ENCODE results near the gene PLCB4.

GRCh38 chr20:9518576-9519175 lies 449.8 kb downstream of the PLCB4 start:
- TF ChIP-seq CTCF (IDR thresholded peaks at IDR 0.05; ENCODE audit: insufficient read depth, low read length) (no peak), REST (IDR thresholded peaks at IDR 0.05; ENCODE audit: insufficient replicate concordance, low read depth) (no peak), POLR2AphosphoS5 (IDR thresholded peaks at IDR 0.05; ENCODE audit: low read depth) (no peak), GABPA (IDR thresholded peaks at IDR 0.05; ENCODE audit: low read depth) (no peak)
